Esophagus squamous epithelium (tissue), 5 donors: Measurements from ENCODE around the gene ACTL10. TPM values are rescaled to one million over a fixed set of nuclear protein-coding genes. Genes with fewer than 3 reads are reported as not detected.

Source experiments
- DNase-seq: peaks from one replicate; lab custom pipeline; 2025; lab: John Stamatoyannopoulos, UW
- H3K27ac ChIP-seq, 4 donors: fragments of 200-600 bp; sonication (generic); one replicate each; pipeline ENCODE4 v1.5.1; 2016 to 2019; ENCODE audit warnings: mild to moderate bottlenecking in 1 of 4
- H3K27me3 ChIP-seq, 4 donors: fragments of 200-600 bp; sonication (generic); 1 replicate in 3 of 4; 2 replicates in 1 of 4; pipeline versions ENCODE4 v1.5.1 to v1.6.0; 2017 to 2021; ENCODE audit warnings: antibody characterized with exemption in 1 of 4
- H3K36me3 ChIP-seq, 3 donors: fragments of 200-600 bp; sonication (generic); one replicate each; pipeline ENCODE4 v1.5.1; 2016 to 2019
- H3K4me1 ChIP-seq, 3 donors: fragments of 200-600 bp; sonication (generic); one replicate each; pipeline ENCODE4 v1.5.1; 2017 to 2019
- H3K4me3 ChIP-seq, 4 donors: fragments of 200-600 bp; sonication (generic); 1 replicate in 3 of 4; 2 replicates in 1 of 4; pipeline ENCODE4 v1.5.1; 2016 to 2019; ENCODE audit warnings: mild to moderate bottlenecking in 2 of 4, moderate library complexity in 1 of 4
- H3K9me3 ChIP-seq, 3 donors: fragments of 200-600 bp; sonication (generic); one replicate each; pipeline ENCODE4 v1.5.1; 2016 to 2019
- POLR2A ChIP-seq, 4 donors: fragments of 450-650 bp; IDR thresholded peaks; one replicate each; pipeline ENCODE4 v1.6.1; 2017; ENCODE audit warnings: antibody characterized with exemption in 4 of 4, mild to moderate bottlenecking in 4 of 4, moderate library complexity in 3 of 4
- WGBS, 2 donors: methylation state at CpG; one replicate each; pipeline ENCODE4 v1.1.5; 2018; 5-methylcytosine and 5-hydroxymethylcytosine counted together
- intact Hi-C: fragments of 100-400 bp; cut with DNase I; formaldehyde crosslinking; loops from one replicate; pipeline ENCODE4 v1.15.0; 2022
- total RNA-seq, 4 donors: library from RNA; depleted of rRNA; stranded (reverse); fragments of >200 nt; gene quantifications; one replicate each; pipeline ENCODE4 v1.1.0, GENCODE V29; 2016
- TF ChIP-seq, protein P1 (sequence below), 6 experiments: fragments of 450-650 bp in 4 of 6; fragments of 200-600 bp in 2 of 6; sonication (generic) in 2 of 6; IDR thresholded peaks; one replicate each; pipeline ENCODE4 v1.5.1; 2016 to 2019; ENCODE audit warnings: antibody characterized with exemption in 6 of 6, mild to moderate bottlenecking in 4 of 6, moderate library complexity in 4 of 6
- donor health status: DM: yes; HTN: yes; CAD: no.

ACTL10 gene
- total RNA-seq, 4 donors from 2014 or later, result 1.8 to 4.4 (median 3.5) TPM

DNA sequence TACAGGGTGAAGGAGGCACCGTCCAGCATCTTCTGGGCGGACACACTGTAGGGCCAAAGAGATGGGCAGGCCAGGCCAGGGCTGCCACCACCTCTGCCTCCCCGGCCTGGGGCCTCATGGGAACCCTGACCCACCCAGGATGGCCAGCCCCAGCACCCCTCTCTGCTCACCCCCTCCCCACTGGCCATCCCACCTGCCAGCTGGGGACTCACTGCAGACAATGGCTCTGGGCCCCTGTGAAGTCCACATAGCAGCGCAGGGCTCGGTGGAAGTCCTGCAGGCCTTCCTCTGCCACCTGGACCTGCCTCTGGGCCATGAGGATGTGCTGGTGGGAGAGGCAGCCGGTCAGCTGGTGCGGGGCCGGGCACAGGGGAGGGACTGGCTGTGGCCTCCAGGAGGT is 8.2 kb upstream of the ACTL10 start:
- intact Hi-C loops, result no loop called here
- H3K27ac ChIP-seq, result no peak overlapping the region
- H3K4me3 ChIP-seq, result no peak overlapping the region
- H3K9me3 ChIP-seq, result no peaks in the 10 kb centered on the region
- WGBS, 2 donors, result 100% methylated on average over 4 of the region's 8 CpGs
- no peaks in the 10 kb centered on the region for H3K27me3 ChIP-seq
- TF ChIP-seq POLR2A (IDR thresholded peaks at IDR 0.05), result no peak
- TF ChIP-seq, protein P1, sequence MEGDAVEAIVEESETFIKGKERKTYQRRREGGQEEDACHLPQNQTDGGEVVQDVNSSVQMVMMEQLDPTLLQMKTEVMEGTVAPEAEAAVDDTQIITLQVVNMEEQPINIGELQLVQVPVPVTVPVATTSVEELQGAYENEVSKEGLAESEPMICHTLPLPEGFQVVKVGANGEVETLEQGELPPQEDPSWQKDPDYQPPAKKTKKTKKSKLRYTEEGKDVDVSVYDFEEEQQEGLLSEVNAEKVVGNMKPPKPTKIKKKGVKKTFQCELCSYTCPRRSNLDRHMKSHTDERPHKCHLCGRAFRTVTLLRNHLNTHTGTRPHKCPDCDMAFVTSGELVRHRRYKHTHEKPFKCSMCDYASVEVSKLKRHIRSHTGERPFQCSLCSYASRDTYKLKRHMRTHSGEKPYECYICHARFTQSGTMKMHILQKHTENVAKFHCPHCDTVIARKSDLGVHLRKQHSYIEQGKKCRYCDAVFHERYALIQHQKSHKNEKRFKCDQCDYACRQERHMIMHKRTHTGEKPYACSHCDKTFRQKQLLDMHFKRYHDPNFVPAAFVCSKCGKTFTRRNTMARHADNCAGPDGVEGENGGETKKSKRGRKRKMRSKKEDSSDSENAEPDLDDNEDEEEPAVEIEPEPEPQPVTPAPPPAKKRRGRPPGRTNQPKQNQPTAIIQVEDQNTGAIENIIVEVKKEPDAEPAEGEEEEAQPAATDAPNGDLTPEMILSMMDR (IDR thresholded peaks at IDR 0.05), result no peak
- DNase-seq, result no peak
- peaks cover 10 to 39% (median 10%) of the 10 kb centered on the region in 3 donors for H3K36me3 ChIP-seq
- peaks cover 14 to 38% (median 18%) of the 10 kb centered on the region in 3 donors for H3K4me1 ChIP-seq

DNA sequence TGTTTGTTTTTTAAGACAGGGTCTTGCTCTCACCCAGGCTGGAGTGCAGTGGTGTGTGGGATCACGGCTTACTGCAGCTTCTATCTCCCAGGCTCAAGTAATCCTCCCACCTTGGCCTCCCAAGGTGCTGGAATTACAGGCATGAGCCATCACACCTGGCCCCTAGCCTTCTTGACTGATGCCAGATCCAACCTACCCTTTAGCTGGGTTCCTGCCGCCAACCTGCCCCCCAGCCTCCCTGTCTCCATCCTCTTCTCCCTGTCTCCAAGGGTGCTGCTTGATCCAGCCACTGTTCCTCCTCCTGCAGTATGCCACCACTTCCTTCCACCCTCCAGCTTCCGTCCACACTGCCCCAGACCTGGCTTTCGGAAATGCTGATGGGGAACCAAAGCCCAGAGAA is 7.8 kb upstream of the ACTL10 start:
- Histone ChIP-seq H3K36me3 (peaks cover 10 to 39% (median 10%) of the 10 kb centered on the region in 3 donors), H3K9me3 (no peaks in the 10 kb centered on the region), H3K4me1 (peaks cover 10 to 38% (median 18%) of the 10 kb centered on the region in 3 donors), H3K27me3 (no peaks in the 10 kb centered on the region), H3K27ac (no peak overlapping the region), H3K4me3 (no peak overlapping the region)
- TF ChIP-seq POLR2A (IDR thresholded peaks at IDR 0.05), result no peak
- TF ChIP-seq, protein P1 (IDR thresholded peaks at IDR 0.05), result no peak
- intact Hi-C loops, result no loop called here
- WGBS, 2 donors, result 93 to 100% methylated on average over 2 of the region's 4 CpGs
- no peak for DNase-seq

DNA sequence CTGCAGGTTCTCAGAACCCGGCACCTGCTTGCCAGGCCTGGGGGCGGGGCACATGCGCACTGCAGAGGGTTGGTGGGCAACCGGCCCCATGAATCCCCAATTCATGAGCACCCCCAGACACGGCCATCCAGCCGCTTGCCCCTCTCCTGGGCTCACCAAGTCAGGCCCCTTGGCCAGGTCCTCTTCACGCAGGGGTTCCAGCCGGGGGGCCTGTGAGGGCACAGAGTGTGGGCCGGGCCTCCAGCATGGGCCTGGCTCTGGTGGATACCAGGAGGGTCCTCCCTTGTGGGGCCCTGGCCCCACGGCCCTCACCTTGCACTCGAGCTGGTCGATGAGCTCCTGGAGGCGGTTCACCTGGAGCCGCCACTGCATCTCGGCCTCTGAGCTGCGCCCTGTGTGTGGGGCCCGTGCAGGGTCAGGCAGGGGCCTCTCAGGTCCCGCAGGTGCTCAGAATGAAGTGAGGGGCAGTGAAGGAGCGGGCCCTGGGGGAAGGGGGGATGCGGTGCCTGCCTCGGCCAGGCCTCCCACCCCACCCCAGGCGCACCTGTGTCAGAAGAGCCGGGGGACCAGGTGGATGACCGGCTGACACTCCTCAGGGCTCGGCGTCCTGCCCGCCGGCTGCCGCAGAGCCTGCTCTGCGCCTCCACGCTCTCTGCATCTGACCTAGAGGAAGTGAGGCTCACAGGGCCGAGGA is 7.3 kb upstream of the ACTL10 start:
- intact Hi-C loops, result no loop called here
- Histone ChIP-seq H3K4me1 (peaks cover 13 to 38% (median 19%) of the 10 kb centered on the region in 3 donors), H3K9me3 (no peaks in the 10 kb centered on the region), H3K27ac (no peak overlapping the region), H3K27me3 (no peaks in the 10 kb centered on the region), H3K4me3 (no peak overlapping the region), H3K36me3 (peaks cover 10 to 39% (median 10%) of the 10 kb centered on the region in 3 donors)
- no peak for TF ChIP-seq POLR2A (IDR thresholded peaks at IDR 0.05)
- TF ChIP-seq, protein P1 (IDR thresholded peaks at IDR 0.05), result no peak
- DNase-seq, result no peak
- WGBS, 2 donors, result no CpG with 5 or more reads among the region's 32 CpGs

DNA sequence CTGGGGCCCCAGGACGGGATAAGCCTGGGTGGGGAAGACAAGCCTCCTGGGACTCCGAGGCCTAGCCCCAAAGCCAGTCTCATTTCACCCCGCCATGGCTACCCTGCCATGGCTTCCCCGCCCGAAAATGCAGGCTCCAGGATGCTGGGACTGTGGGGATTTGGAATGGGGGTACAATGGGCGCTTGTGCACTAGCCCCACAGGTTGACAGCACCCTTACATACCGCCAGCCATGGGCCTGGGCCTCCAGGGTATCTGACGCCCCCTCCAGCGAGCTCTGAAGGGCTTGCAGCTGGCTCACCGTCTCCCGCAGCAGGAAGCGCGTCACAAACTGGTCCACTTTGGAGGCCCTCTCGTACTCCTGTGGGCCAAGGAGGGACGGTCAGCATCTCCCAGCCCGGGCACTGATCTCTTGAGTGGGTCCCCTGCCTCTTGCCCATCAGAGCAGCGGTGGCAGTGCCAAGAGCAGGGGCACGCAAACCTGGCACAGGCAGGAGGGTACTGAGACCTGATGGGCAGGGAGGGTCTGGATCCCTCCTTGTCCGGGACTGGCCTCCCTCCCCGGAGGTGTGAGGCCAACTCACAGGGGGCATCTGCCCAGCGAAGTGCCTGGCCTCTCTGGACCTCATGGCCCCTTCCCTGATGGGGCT is 6.6 kb upstream of the ACTL10 start:
- Histone ChIP-seq H3K27me3 (no peaks in the 10 kb centered on the region), H3K36me3 (peaks cover 10 to 39% (median 10%) of the 10 kb centered on the region in 3 donors), H3K4me1 (peaks cover 13 to 35% (median 15%) of the 10 kb centered on the region in 3 donors), H3K4me3 (no peak overlapping the region), H3K9me3 (no peaks in the 10 kb centered on the region), H3K27ac (no peak overlapping the region)
- no peak for DNase-seq
- WGBS, 2 donors, result 90% methylated on average over 2 of the region's 21 CpGs; no CpG with 5 or more reads in 1 of the 2 donors
- intact Hi-C loops, result no loop called here
- no peak for TF ChIP-seq POLR2A (IDR thresholded peaks at IDR 0.05)
- TF ChIP-seq, protein P1 (IDR thresholded peaks at IDR 0.05), result no peak

DNA sequence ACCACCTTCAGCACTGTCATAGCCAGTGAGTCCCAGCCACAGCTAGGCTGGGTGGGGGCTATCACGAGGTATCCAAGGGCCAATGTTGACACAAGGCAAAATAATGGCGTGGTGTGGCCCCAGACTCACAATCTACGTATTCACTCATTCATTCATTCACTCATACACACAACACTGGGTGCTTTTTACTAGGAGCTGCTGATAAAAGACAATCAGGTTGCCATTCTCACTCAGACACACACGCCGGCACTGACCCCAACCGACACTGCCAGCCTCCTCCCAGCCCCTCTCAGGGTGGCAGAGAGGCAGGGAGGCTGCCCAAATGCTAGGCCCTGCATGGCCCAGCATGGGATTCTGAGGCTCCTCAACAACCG is 6.1 kb upstream of the ACTL10 start:
- Histone ChIP-seq H3K4me1 (peaks cover 13 to 33% (median 15%) of the 10 kb centered on the region in 3 donors), H3K27ac (no peak overlapping the region), H3K9me3 (no peaks in the 10 kb centered on the region), H3K27me3 (no peaks in the 10 kb centered on the region), H3K4me3 (no peak overlapping the region), H3K36me3 (peaks cover 10 to 39% (median 10%) of the 10 kb centered on the region in 3 donors)
- no peak for DNase-seq
- intact Hi-C loops, result no loop called here
- 89 to 92% methylated on average over 3 to 4 of the region's 7 CpGs for WGBS, 2 donors
- no peak for TF ChIP-seq POLR2A (IDR thresholded peaks at IDR 0.05)
- TF ChIP-seq, protein P1 (IDR thresholded peaks at IDR 0.05), result no peak
